GM12878 (cell line): ENCODE measurements around the gene TOP2A. TPM values are rescaled to one million over a fixed set of nuclear protein-coding genes. Genes with fewer than 3 reads are reported as not detected.
A peak's percentile ranks its signal among the peaks of the same experiment; 100 is the strongest.

ENCODE experiments used
- ATAC-seq: fragments of 200-7000 bp; cut with Tn5 transposase; 3 replicates; pipeline ENCODE4 v1.9.1; 2020; ENCODE audit warnings: mild to moderate bottlenecking, moderate library complexity
- BruUV-seq: library from RNA; stranded (reverse); fragments of 400-500 nt; replicated peaks from 2 replicates; lab custom pipeline; 2021; lab: Mats Ljungman, UMichigan
- CTCF ChIA-PET: fragments of 300-600 bp; sonication (Branson Sonifier 250); formaldehyde crosslinking; extraction: SDS; loops from one replicate; lab custom pipeline; 2021; ENCODE audit warnings: inconsistent platforms; lab: Yijun Ruan, JAX
- POLR2A ChIA-PET: fragments of 350-600 bp; formaldehyde crosslinking; extraction: SDS; loops from one replicate; lab custom pipeline; 2021; ENCODE audit warnings: inconsistent platforms; lab: Charles Lee
- RAD21 ChIA-PET: fragments of 300-600 bp; sonication (Branson Sonifier 250); formaldehyde crosslinking; loops from one replicate; lab custom pipeline; 2023; ENCODE audit warnings: antibody characterized with exemption; ENCODE audit not compliant: unreplicated experiment; lab: Charles Lee
- SMC1A ChIA-PET: fragments of 300-600 bp; sonication (Branson Sonifier 250); formaldehyde crosslinking; loops from one replicate; lab custom pipeline; 2023; ENCODE audit not compliant: unreplicated experiment, uncharacterized antibody; lab: Charles Lee
- DNase-seq: peaks from one replicate; pipeline ENCODE4 v3.0.0-alpha.2; 2011; ENCODE audit warnings: low read depth, low spot score
- FAIRE-seq: peaks from 3 replicates; lab custom pipeline; 2011; peaks lifted over from hg19 to GRCh38; lab: Jason Lieb, UNC
- H2AFZ ChIP-seq: 2 replicates; pipeline ENCODE4 v1.6.0; 2011; ENCODE audit warnings: low read depth, low read length, control low read depth; ENCODE audit not compliant: control insufficient read depth
- H3K27ac ChIP-seq: 2 replicates; pipeline ENCODE4 v1.5.1; 2011; ENCODE audit warnings: control low read depth; ENCODE audit not compliant: control insufficient read depth, insufficient read depth
- H3K27me3 ChIP-seq, 2 experiments: replicated peaks in 1 of 2; 2 replicates each; pipeline versions ENCODE4 v1.6.0 to v1.6.1; 2011; ENCODE audit warnings: low read length in 1 of 2; ENCODE audit not compliant: control insufficient read depth in 2 of 2, insufficient read depth in 2 of 2
- H3K36me3 ChIP-seq, 2 experiments: 2 replicates each; pipeline ENCODE4 v1.5.1; 2011; ENCODE audit warnings: low read length in 1 of 2; ENCODE audit not compliant: control insufficient read depth in 2 of 2, insufficient read depth in 2 of 2
- H3K4me1 ChIP-seq: 2 replicates; pipeline ENCODE4 v1.6.1; 2011; ENCODE audit warnings: mild to moderate bottlenecking, low read length, moderate library complexity, mixed read lengths; ENCODE audit not compliant: control insufficient read depth, insufficient read depth
- H3K4me2 ChIP-seq: 2 replicates; pipeline ENCODE4 v1.6.0; 2011; ENCODE audit warnings: control low read depth; ENCODE audit not compliant: control insufficient read depth, insufficient read depth
- H3K4me3 ChIP-seq: fragments of 200-600 bp; sonication (generic); 2 replicates; pipeline ENCODE4 v1.5.1; 2016
- H3K79me2 ChIP-seq: 2 replicates; pipeline ENCODE4 v1.6.0; 2011; ENCODE audit warnings: low read length; ENCODE audit not compliant: control insufficient read depth, insufficient read depth
- H3K9ac ChIP-seq: 2 replicates; pipeline ENCODE4 v1.8.0; 2011; ENCODE audit warnings: low read length, control low read depth, mixed read lengths; ENCODE audit not compliant: control insufficient read depth, insufficient read depth
- H3K9me3 ChIP-seq: replicated peaks from 3 replicates; pipeline ENCODE4 v1.5.1; 2011; ENCODE audit warnings: mild to moderate bottlenecking, low read length; ENCODE audit not compliant: control insufficient read depth, insufficient read depth
- H4K20me1 ChIP-seq: 2 replicates; pipeline ENCODE4 v1.6.0; 2011; ENCODE audit not compliant: control insufficient read depth, insufficient read depth
- CBX3 ChIP-seq: fragments of 200-600 bp; sonication (generic); IDR thresholded peaks from 2 replicates; pipeline ENCODE4 v1.6.1; 2016; ENCODE audit warnings: low read depth, borderline replicate concordance
- CEBPB ChIP-seq, 2 experiments: fragments of 150-350 bp in 1 of 2; IDR thresholded peaks; 2 replicates each; pipeline ENCODE4 v1.6.1; 2012 to 2014; ENCODE audit warnings: low read depth in 2 of 2, low read length in 2 of 2, borderline replicate concordance in 1 of 2, inconsistent platforms in 1 of 2
- EED ChIP-seq: sonication (generic); IDR thresholded peaks from 2 replicates; pipeline ENCODE4 v1.6.1; 2016; ENCODE audit warnings: antibody characterized with exemption, low read depth
- EGR1 ChIP-seq, 2 experiments: IDR thresholded peaks; 1 replicate in 1 of 2; 2 replicates in 1 of 2; pipeline ENCODE4 v1.6.1; 2011 to 2012; ENCODE audit warnings: low read depth in 2 of 2, low read length in 2 of 2, borderline replicate concordance in 1 of 2, mild to moderate bottlenecking in 1 of 2, moderate library complexity in 1 of 2
- MEF2B ChIP-seq: fragments of 450-650 bp; IDR thresholded peaks from 2 replicates; pipeline ENCODE4 v1.6.1; 2018; ENCODE audit warnings: mild to moderate bottlenecking, moderate library complexity; ENCODE audit not compliant: partially characterized antibody, poor library complexity, severe bottlenecking
- NFIC ChIP-seq: IDR thresholded peaks from 2 replicates; pipeline ENCODE4 v1.6.1; 2012; ENCODE audit warnings: low read depth, mild to moderate bottlenecking, inconsistent platforms, low read length, moderate library complexity
- SIX5 ChIP-seq: IDR thresholded peaks from 2 replicates; pipeline ENCODE4 v1.6.1; 2011; ENCODE audit warnings: mild to moderate bottlenecking, low read depth, low read length, moderate library complexity; ENCODE audit not compliant: severe bottlenecking
- SREBF2 ChIP-seq: IDR thresholded peaks from 2 replicates; pipeline ENCODE4 v1.6.1; 2012; ENCODE audit warnings: mild to moderate bottlenecking, low read length
- WGBS: methylation state at CpG from one replicate; pipeline ENCODE4 v1.1.6; 2016; ENCODE audit warnings: low lambda C conversion rate; ENCODE audit not compliant: insufficient replicate concordance, insufficient coverage; ENCODE audit errors: missing lambda C conversion rate; 5-methylcytosine and 5-hydroxymethylcytosine counted together
- in situ Hi-C: fragments of 300-500 bp; cut with MboI; formaldehyde crosslinking; loops from 9 replicates; pipeline ENCODE4 v1.14.3; 2018; ENCODE audit warnings: mixed read lengths
- intact Hi-C: fragments of 100-400 bp; cut with micrococcal nuclease; formaldehyde crosslinking; loops from one replicate; pipeline ENCODE4 v1.14.2; 2022; ENCODE audit not compliant: unreplicated experiment
- polyA plus RNA-seq, 11 experiments: library from polyadenylated mRNA; depleted of rRNA in 4 of 11; unstranded in 6 of 11; stranded (reverse) in 5 of 11; fragments of >200 nt; fragmentation: Nextera tagmentation in 4 of 11; fragmentation: Illumina TruSeq in 1 of 11; extraction: Ambion mirVana in 4 of 11; extraction: Trizol in 1 of 11; gene quantifications; 1 replicate in 1 of 11; 2 replicates in 10 of 11; pipeline versions ENCODE4 v1.2.1 to v1.2.3, GENCODE V29; 2011 to 2016; ENCODE audit warnings: inconsistent platforms in 2 of 11, missing spikeins in 2 of 11, low read depth in 1 of 11
- total RNA-seq, 4 experiments: library from RNA; depleted of rRNA in 3 of 4; stranded (reverse); fragments of >200 nt in 3 of 4; fragmentation: Illumina TruSeq in 1 of 4; extraction: Trizol in 1 of 4; gene quantifications; 2 replicates each; pipeline versions ENCODE4 v1.2.1 to v1.2.3, GENCODE V29; 2013 to 2021

TOP2A gene
- total and polyA plus RNA-seq, 10 of the 15 experiments (the other 5 are each of a cell fraction or from before 2014, with no cell fraction given): 117 to 275 (median 232) TPM

DNA sequence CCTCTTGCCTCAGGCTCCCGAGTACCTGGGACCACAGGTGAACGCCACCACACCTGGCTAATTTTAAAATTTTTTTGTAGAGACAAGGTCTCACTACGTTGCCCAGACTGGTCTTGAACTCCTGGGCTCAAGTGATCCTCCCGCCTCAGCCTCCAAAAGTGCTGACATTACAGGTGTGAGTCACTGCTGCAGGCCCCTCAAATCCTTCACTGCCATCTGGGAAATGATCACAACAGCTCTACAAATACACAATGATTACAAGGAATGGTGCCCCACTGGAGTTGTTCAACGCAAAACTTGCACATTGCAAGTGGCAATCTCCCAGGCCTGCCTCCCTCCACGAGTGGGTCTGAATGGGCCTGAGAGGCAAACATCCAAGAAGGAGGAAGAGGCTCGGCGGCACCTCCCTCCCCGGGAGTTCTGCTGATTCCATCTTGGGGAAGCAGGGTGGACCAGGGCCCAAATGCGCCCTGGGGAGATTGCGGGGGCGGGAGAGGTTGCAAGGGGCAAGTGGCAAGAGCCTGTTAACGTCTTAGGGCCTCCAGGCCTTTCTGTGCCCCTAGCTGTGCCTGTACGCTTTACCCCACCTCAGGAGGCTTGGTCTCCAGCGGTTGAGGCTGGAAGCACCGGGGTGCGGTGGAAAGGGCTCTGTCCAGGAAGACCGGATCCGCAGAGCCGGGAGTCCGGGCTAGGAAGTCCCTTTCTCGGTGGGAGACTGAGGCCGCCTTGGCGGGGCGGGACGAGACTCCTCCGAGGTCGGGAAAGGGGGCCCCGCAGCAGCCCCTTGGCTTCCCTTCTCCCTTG is 24.9 kb upstream of the TOP2A start:
- Histone ChIP-seq H3K27ac (no peak overlapping the region), H3K27me3 (peaks cover 0 to 9% of the 10 kb centered on the region in 2 experiments; a peak in 1 of 4 replicates), H3K36me3 (no peaks in the 10 kb centered on the region), H3K79me2 (no peaks in the 10 kb centered on the region), H3K9ac (no peak overlapping the region), H4K20me1 (no peaks in the 10 kb centered on the region), H3K4me2 (peak overlapping the region; percentile 58), H3K9me3 (no peaks in the 10 kb centered on the region), H2AFZ (no peak overlapping the region), H3K4me3 (peak overlapping the region; percentile 51; the same call in 1 of the 2 replicates), H3K4me1 (peaks cover 19% of the 10 kb centered on the region)
- no peak for DNase-seq
- intact Hi-C loops: loop anchor here (5.0 kb wide), 1 partner anchor 80 kb away; the partner anchor contains the start of gene GJD3
- no peak for FAIRE-seq
- TF ChIP-seq CBX3 (no peak), MEF2B (no peak), SREBF2 (no peak), NFIC (no peak), EED (no peak), EGR1 (IDR thresholded peaks at IDR 0.05; ENCODE audit: borderline replicate concordance in 1 of 2, low read depth in 2 of 2, low read length in 2 of 2) (0 out of 3 replicates have a peak, but pooled peaks of 1 of the 2 experiments have one; percentile 12), SIX5 (no peak), CEBPB (IDR thresholded peaks at IDR 0.05; ENCODE audit: borderline replicate concordance in 1 of 2, low read depth in 2 of 2, low read length in 2 of 2) (no peak)
- ChIA-PET POLR2A (interaction anchor here (0.8 to 1.6 kb wide), 2 partner anchors 92 kb away, joined by 3 to 5 read pairs; no protein-coding TSS in a partner anchor), RAD21 (interaction anchor here (0.6 to 16.1 kb wide), 9 partner anchors 25 to 173 kb away, joined by 3 to 175 read pairs (median 5); partner anchors contain the start of gene TOP2A), CTCF (interaction anchor here (0.6 to 16.0 kb wide), 13 partner anchors 8 to 173 kb away, joined by 3 to 289 read pairs (median 7); partner anchors contain the start of gene TOP2A), SMC1A (interaction anchor here (1.2 to 5.9 kb wide), 6 partner anchors 9 to 172 kb away, joined by 4 to 68 read pairs (median 6); no protein-coding TSS in a partner anchor)
- BruUV-seq: no TSS peak
- in situ Hi-C loops: loop anchor here (25.0 kb wide), 1 partner anchor 95 kb away; no protein-coding TSS in a partner anchor
- no peak for ATAC-seq
- WGBS: 60% methylated on average over 29 of the region's 29 CpGs
